Prostate gland (tissue), 2 donors: ENCODE results near the gene SH3BP1. TPM values are rescaled to one million over a fixed set of nuclear protein-coding genes. Genes with fewer than 3 reads are reported as not detected.

Source experiments
- DNase-seq: peaks from one replicate; pipeline ENCODE4 v3.0.0-alpha.2; 2019; ENCODE audit warnings: low spot score
- H3K27ac ChIP-seq, 2 donors: fragments of 200-600 bp; sonication (generic); 2 replicates each; pipeline ENCODE4 v1.5.1; 2017 to 2019
- H3K27me3 ChIP-seq: fragments of 200-600 bp; sonication (generic); replicated peaks from 2 replicates; pipeline ENCODE4 v1.5.1; 2019; ENCODE audit not compliant: insufficient read depth
- H3K36me3 ChIP-seq, 2 donors: fragments of 200-600 bp; sonication (generic); 1 replicate in 1 of 2; 2 replicates in 1 of 2; pipeline versions ENCODE4 v1.5.1 to v1.8.1; 2017 to 2019
- H3K4me1 ChIP-seq: fragments of 200-600 bp; sonication (generic); replicated peaks from 2 replicates; pipeline ENCODE4 v1.5.1; 2019
- H3K4me3 ChIP-seq, 2 donors: fragments of 200-600 bp; sonication (generic); 2 replicates each; pipeline ENCODE4 v1.5.1; 2017 to 2019
- H3K9me3 ChIP-seq: fragments of 200-600 bp; sonication (generic); 2 replicates; pipeline ENCODE4 v1.5.1; 2017
- POLR2A ChIP-seq: fragments of 450-650 bp; IDR thresholded peaks from one replicate; pipeline ENCODE4 v1.6.1; 2016; ENCODE audit warnings: antibody characterized with exemption, mild to moderate bottlenecking
- POLR2AphosphoS5 ChIP-seq: sonication (generic); formaldehyde crosslinking; IDR thresholded peaks from one replicate; pipeline ENCODE4 v1.6.1; 2017; ENCODE audit warnings: antibody characterized with exemption
- WGBS: methylation state at CpG from one replicate; pipeline ENCODE4 v1.1.5; 2018; 5-methylcytosine and 5-hydroxymethylcytosine counted together
- intact Hi-C: fragments of 100-400 bp; cut with DNase I; formaldehyde crosslinking; loops from one replicate; pipeline ENCODE4 v1.14.2; 2022
- total RNA-seq, 2 donors: library from RNA; depleted of rRNA; stranded (reverse); fragments of >200 nt; gene quantifications; one replicate each; pipeline ENCODE4 v1.1.0, GENCODE V29; 2016
- TF ChIP-seq, protein P1 (sequence below), 4 experiments: fragments of 200-600 bp in 2 of 4; fragments of 450-650 bp in 2 of 4; sonication (generic) in 2 of 4; IDR thresholded peaks; 1 replicate in 3 of 4; 2 replicates in 1 of 4; pipeline ENCODE4 v1.5.1; 2016 to 2019; ENCODE audit warnings: antibody characterized with exemption in 4 of 4, mild to moderate bottlenecking in 2 of 4, moderate library complexity in 2 of 4

SH3BP1 gene
- total RNA-seq, 2 donors from 2014 or later: 10.9 to 12.0 TPM

DNA sequence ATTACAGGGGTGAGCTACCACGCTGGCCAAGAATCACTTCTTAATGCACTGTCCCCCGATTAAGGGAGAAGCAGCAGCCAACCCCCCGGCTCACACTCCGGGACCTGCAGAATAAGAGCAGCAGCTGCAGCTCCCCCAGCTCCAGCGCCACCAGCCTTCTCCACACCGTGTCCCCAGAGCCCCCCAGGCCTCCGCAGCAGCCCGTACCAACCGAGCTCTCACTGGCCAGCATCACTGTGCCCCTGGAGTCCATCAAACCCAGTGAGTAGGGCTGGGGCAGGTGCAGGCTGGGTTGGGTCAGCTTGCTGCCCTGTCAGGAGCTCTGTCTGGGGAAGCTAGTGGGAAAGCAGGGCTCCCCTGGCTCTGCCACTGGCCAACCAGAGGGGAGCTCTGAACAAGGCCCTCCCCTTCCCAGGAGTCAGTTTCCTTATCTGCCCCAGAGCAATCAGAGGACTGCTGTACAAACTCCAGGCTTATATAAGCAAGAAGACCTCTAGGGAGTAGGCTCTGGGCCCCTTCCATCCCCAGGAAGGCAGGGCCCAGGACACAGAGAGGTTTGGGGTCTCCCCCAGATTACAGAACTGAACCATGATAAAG is 8.5 kb upstream of the SH3BP1 start:
- no peak for TF ChIP-seq POLR2A
- TF ChIP-seq POLR2AphosphoS5: no peak
- TF ChIP-seq, protein P1, sequence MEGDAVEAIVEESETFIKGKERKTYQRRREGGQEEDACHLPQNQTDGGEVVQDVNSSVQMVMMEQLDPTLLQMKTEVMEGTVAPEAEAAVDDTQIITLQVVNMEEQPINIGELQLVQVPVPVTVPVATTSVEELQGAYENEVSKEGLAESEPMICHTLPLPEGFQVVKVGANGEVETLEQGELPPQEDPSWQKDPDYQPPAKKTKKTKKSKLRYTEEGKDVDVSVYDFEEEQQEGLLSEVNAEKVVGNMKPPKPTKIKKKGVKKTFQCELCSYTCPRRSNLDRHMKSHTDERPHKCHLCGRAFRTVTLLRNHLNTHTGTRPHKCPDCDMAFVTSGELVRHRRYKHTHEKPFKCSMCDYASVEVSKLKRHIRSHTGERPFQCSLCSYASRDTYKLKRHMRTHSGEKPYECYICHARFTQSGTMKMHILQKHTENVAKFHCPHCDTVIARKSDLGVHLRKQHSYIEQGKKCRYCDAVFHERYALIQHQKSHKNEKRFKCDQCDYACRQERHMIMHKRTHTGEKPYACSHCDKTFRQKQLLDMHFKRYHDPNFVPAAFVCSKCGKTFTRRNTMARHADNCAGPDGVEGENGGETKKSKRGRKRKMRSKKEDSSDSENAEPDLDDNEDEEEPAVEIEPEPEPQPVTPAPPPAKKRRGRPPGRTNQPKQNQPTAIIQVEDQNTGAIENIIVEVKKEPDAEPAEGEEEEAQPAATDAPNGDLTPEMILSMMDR (IDR thresholded peaks at IDR 0.05): no peak
- Histone ChIP-seq H3K27me3 (no peaks in the 10 kb centered on the region), H3K36me3 (peaks cover 0 to 9% of the 10 kb centered on the region in 2 donors), H3K9me3 (no peaks in the 10 kb centered on the region), H3K27ac (no peak overlapping the region), H3K4me3 (no peak overlapping the region), H3K4me1 (peaks cover 7% of the 10 kb centered on the region)
- 93% methylated on average over 9 of the region's 9 CpGs for WGBS
- intact Hi-C loops: no loop called here
- DNase-seq: no peak

DNA sequence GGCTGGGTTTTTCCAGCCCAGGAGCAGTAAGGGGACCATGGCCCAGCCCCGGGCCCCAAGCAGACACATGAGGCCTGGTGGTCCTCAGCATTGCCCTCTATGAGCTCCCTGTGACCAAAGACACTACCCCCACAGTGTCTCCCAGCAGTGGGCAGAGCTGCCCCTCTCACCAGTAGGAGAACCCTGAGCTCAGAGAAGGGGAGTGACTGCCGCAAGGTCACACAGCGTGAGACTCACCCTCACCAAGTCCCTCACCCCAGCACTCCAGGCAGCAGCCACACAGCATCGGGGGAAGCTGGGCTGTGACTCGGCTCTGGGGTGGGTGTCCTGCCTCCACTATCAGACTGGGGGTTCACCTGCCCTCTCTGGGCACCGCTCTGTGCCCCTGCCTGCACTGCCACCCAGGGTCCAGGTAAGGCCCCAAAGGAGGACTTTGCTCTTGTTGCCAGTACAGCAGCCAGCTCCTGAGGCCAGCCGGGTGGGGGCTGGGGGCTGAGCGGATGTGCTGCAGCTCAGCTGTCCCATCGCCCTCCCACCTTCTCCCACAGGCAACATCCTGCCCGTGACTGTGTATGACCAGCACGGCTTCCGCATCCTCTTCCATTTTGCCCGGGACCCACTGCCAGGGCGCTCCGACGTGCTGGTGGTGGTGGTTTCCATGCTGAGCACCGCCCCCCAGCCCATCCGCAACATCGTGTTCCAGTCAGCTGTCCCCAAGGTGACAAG is 7.9 kb upstream of the SH3BP1 start:
- WGBS: 88% methylated on average over 19 of the region's 19 CpGs
- Histone ChIP-seq H3K4me3 (no peak overlapping the region), H3K4me1 (peaks cover 4% of the 10 kb centered on the region), H3K27me3 (no peaks in the 10 kb centered on the region), H3K36me3 (peaks cover 0 to 9% of the 10 kb centered on the region in 2 donors), H3K27ac (no peak overlapping the region), H3K9me3 (no peaks in the 10 kb centered on the region)
- intact Hi-C loops: no loop called here
- no peak for DNase-seq
- TF ChIP-seq POLR2A (no peak), POLR2AphosphoS5 (no peak)
- TF ChIP-seq, protein P1 (IDR thresholded peaks at IDR 0.05): no peak

DNA sequence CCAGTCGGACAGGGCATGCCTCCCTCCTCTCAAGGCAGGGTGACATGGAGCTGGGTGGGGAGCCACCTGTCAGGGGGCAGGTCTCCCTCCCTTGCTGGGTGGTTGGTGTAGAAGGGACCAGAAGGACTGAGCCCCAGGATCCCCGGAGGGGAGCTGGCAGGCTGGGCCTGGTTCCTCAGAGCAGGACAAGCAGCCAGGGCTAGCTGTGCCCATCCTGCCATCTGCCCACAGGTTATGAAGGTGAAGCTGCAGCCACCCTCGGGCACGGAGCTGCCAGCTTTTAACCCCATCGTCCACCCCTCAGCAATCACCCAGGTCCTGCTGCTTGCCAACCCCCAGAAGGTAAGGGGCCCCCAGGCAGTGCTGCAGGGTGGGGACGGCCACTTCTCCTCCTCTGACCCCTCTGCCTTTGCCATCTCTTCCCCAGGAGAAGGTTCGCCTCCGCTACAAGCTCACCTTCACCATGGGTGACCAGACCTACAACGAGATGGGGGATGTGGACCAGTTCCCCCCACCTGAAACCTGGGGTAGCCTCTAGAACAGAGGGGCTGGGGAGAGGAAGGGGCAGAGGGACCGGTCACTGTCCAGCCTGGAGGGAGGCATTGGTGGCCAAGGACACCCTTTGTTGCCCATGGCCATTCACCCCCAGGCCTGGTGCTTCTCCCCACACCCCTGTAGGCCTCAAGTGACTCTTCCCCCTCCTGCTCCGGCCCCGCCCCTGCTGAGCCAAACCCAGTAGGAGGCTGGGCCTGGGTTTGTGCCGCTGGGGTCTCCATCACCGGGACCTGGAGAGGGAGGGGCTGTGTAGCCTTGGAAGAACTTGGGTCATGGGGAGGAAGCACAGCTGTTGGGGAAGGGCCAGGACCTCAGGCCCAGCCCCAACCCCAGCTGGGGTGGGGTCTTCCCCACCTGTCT is 7.0 kb upstream of the SH3BP1 start:
- H3K4me1 ChIP-seq: no peaks in the 10 kb centered on the region
- DNase-seq: no peak
- 73% methylated on average over 14 of the region's 14 CpGs for WGBS
- no peak for TF ChIP-seq POLR2AphosphoS5
- TF ChIP-seq, protein P1 (IDR thresholded peaks at IDR 0.05): no peak
- TF ChIP-seq POLR2A: no peak
- H3K27me3 ChIP-seq: no peaks in the 10 kb centered on the region
- peak overlapping the region; percentile 50 to 59 for H3K27ac ChIP-seq
- no peaks in the 10 kb centered on the region for H3K9me3 ChIP-seq
- no peak overlapping the region for H3K4me3 ChIP-seq
- peaks cover 0 to 9% of the 10 kb centered on the region in 2 donors for H3K36me3 ChIP-seq
- intact Hi-C loops: no loop called here

DNA sequence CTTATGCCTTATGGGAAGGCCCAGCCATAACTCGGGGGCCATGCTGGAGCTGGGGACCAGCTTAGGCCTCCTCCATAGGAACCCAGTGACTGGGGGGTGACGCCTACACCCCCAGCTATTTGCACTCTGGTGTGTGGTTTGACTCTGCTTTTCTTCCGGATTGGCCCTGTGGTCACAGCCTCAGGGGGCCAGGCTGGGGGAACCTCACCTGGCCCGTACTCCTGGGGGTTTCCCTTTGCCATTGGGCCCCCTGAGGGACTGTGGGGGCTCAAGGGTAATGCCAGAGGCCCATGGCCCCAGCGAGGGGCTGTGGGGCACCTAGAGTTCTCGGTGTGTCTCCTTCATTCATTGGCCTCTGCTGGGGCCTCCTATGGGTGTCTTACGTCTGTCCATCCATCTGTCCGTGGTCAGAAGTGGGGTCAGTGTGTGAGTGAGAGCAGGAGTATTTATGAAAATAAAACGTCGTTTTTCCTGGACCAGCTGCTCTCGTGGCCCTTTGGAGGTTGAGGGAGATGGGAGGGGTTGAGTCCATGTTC is 6.3 kb upstream of the SH3BP1 start:
- Histone ChIP-seq H3K27me3 (no peaks in the 10 kb centered on the region), H3K9me3 (no peaks in the 10 kb centered on the region), H3K4me3 (no peak overlapping the region), H3K36me3 (peaks cover 0 to 9% of the 10 kb centered on the region in 2 donors), H3K4me1 (no peaks in the 10 kb centered on the region), H3K27ac (peak overlapping the region; percentile 50 to 59)
- intact Hi-C loops: no loop called here
- WGBS: 45% methylated on average over 11 of the region's 11 CpGs
- TF ChIP-seq POLR2AphosphoS5 (no peak), POLR2A (no peak)
- TF ChIP-seq, protein P1 (IDR thresholded peaks at IDR 0.05): no peak
- DNase-seq: no peak
